Neural progenitor cell (in vitro differentiated cells): Measurements from ENCODE around the gene PORCN. TPM values are rescaled to one million over a fixed set of nuclear protein-coding genes. Genes with fewer than 3 reads are reported as not detected.
A peak's percentile ranks its signal among the peaks of the same experiment; 100 is the strongest.

Experiments used
- DNase-seq: peaks from one replicate; pipeline ENCODE4 v3.0.0-alpha.2; 2016; ENCODE audit warnings: low spot score
- H2AFZ ChIP-seq: fragments of 200-600 bp; sonication (generic); replicated peaks from 2 replicates; pipeline ENCODE4 v1.6.1; 2016; ENCODE audit warnings: antibody characterized with exemption
- H3F3A ChIP-seq: fragments of 200-600 bp; sonication (generic); 2 replicates; pipeline ENCODE4 v1.6.1; 2016; ENCODE audit warnings: antibody characterized with exemption, low read depth
- H3K27ac ChIP-seq: fragments of 200-600 bp; sonication (generic); 2 replicates; pipeline ENCODE4 v1.5.1; 2016; ENCODE audit warnings: mild to moderate bottlenecking
- H3K27me3 ChIP-seq: fragments of 200-600 bp; sonication (generic); 2 replicates; pipeline ENCODE4 v1.6.1; 2016; ENCODE audit warnings: mild to moderate bottlenecking, moderate library complexity
- H3K36me3 ChIP-seq: fragments of 200-600 bp; sonication (generic); 2 replicates; pipeline ENCODE4 v1.5.1; 2016
- H3K4me1 ChIP-seq: fragments of 200-600 bp; sonication (generic); 2 replicates; pipeline ENCODE4 v1.6.1; 2016; ENCODE audit warnings: mixed run types
- H3K4me2 ChIP-seq: fragments of 200-600 bp; sonication (generic); 2 replicates; pipeline ENCODE4 v1.6.1; 2016
- H3K4me3 ChIP-seq: fragments of 200-600 bp; sonication (generic); 2 replicates; pipeline ENCODE4 v1.5.1; 2016
- H3K79me2 ChIP-seq: fragments of 200-600 bp; sonication (generic); 2 replicates; pipeline ENCODE4 v1.6.1; 2016; ENCODE audit warnings: low read depth
- H3K9ac ChIP-seq: fragments of 200-600 bp; sonication (generic); 2 replicates; pipeline ENCODE4 v1.6.1; 2016
- H3K9me3 ChIP-seq: fragments of 200-600 bp; sonication (generic); 2 replicates; pipeline ENCODE4 v1.5.1; 2016; ENCODE audit warnings: low read depth
- H4K20me1 ChIP-seq: fragments of 200-600 bp; sonication (generic); 2 replicates; pipeline ENCODE4 v1.6.1; 2016; ENCODE audit warnings: low read depth
- H3K27ac Mint-ChIP-seq: 3 replicates; pipeline ENCODE4 v1.8.0; 2021; ENCODE audit warnings: mixed read lengths
- H3K27me3 Mint-ChIP-seq: 2 replicates; pipeline ENCODE4 v1.8.0; 2022; ENCODE audit warnings: low read depth, mild to moderate bottlenecking, inconsistent platforms, moderate library complexity, mixed read lengths; ENCODE audit not compliant: insufficient read depth
- H3K36me3 Mint-ChIP-seq: 3 replicates; pipeline ENCODE4 v1.8.0; 2021; ENCODE audit warnings: mixed read lengths
- H3K4me1 Mint-ChIP-seq: 3 replicates; pipeline ENCODE4 v1.8.0; 2021; ENCODE audit warnings: mixed read lengths
- H3K4me3 Mint-ChIP-seq: 3 replicates; pipeline ENCODE4 v1.8.0; 2021; ENCODE audit warnings: mild to moderate bottlenecking, moderate library complexity, mixed read lengths
- H3K9me3 Mint-ChIP-seq: 3 replicates; pipeline ENCODE4 v1.8.0; 2020; ENCODE audit warnings: mixed read lengths
- EZH2 ChIP-seq: fragments of 200-600 bp; sonication (generic); IDR thresholded peaks from 2 replicates; pipeline ENCODE4 v1.6.1; 2017; ENCODE audit warnings: antibody characterized with exemption, mild to moderate bottlenecking, moderate library complexity
- EZH2phosphoT487 ChIP-seq: fragments of 200-600 bp; sonication (generic); IDR thresholded peaks from 2 replicates; pipeline ENCODE4 v1.6.1; 2017; ENCODE audit warnings: antibody characterized with exemption
- total RNA-seq: library from RNA; depleted of rRNA; stranded (reverse); fragments of >200 nt; gene quantifications from 2 replicates; pipeline ENCODE4 v1.2.3, GENCODE V29; 2015; ENCODE audit warnings: low replicate concordance
- TF ChIP-seq, protein P1 (sequence below): fragments of 200-600 bp; sonication (generic); IDR thresholded peaks from 2 replicates; pipeline ENCODE4 v1.5.1; 2017; ENCODE audit warnings: antibody characterized with exemption, mild to moderate bottlenecking

The PORCN gene
- total RNA-seq, 1 donor from 2014 or later, result 10.8 TPM

DNA sequence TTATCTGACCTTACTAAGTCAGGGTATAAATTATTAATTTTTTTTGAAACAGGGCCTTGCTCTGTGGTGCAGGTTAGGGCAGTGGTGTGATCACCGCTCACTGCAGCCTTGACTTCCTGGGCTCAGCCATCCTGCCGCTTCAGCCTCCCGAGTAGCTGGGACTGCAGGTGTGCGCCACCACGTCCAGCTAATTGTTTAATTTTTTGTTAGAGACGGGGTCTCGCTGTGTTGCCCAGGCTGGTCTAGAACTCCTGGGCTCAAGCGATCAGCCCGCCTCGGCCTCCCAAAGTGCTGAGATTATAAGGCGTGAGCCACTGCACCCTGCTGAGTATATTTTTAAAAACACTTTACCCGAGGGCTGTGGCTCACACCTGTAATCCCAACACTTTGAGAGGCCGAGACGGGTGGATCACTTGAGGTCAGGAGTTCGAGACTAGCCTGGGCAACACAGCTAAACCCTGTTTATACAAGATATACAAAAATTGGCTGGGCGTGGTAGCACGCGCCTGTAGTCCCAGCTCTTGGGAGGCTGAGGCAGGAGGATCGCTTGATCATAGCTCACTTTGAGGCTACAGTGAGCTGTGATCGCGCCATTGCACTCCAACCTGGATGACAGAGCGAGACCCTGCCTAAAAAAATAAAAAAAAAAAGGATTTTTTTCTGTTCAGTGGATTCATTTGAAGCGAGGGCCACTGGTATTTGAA, 30.0 kb downstream of the PORCN start:
- Histone ChIP-seq H3K27me3 (no peaks in the 10 kb centered on the region), H3K27ac (no peak overlapping the region), H3F3A (peaks cover 3% of the 10 kb centered on the region), H3K4me2 (no peak overlapping the region), H3K9me3 (no peaks in the 10 kb centered on the region), H3K9ac (no peak overlapping the region), H4K20me1 (no peaks in the 10 kb centered on the region), H3K4me1 (no peaks in the 10 kb centered on the region), H3K4me3 (peak overlapping the region; percentile 56), H3K79me2 (peaks cover 6% of the 10 kb centered on the region), H2AFZ (no peak overlapping the region), H3K36me3 (no peaks in the 10 kb centered on the region)
- H3K36me3 Mint-ChIP-seq, result peaks cover under 1% of the 10 kb centered on the region
- peak overlapping the region; percentile 87 for H3K4me3 Mint-ChIP-seq
- H3K27me3 Mint-ChIP-seq, result peaks cover 5% of the 10 kb centered on the region
- no peak overlapping the region for H3K27ac Mint-ChIP-seq
- TF ChIP-seq EZH2 (no peak), EZH2phosphoT487 (no peak)
- TF ChIP-seq, protein P1, sequence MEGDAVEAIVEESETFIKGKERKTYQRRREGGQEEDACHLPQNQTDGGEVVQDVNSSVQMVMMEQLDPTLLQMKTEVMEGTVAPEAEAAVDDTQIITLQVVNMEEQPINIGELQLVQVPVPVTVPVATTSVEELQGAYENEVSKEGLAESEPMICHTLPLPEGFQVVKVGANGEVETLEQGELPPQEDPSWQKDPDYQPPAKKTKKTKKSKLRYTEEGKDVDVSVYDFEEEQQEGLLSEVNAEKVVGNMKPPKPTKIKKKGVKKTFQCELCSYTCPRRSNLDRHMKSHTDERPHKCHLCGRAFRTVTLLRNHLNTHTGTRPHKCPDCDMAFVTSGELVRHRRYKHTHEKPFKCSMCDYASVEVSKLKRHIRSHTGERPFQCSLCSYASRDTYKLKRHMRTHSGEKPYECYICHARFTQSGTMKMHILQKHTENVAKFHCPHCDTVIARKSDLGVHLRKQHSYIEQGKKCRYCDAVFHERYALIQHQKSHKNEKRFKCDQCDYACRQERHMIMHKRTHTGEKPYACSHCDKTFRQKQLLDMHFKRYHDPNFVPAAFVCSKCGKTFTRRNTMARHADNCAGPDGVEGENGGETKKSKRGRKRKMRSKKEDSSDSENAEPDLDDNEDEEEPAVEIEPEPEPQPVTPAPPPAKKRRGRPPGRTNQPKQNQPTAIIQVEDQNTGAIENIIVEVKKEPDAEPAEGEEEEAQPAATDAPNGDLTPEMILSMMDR, result no peak
- peaks cover 7% of the 10 kb centered on the region for H3K4me1 Mint-ChIP-seq
- peaks cover 7% of the 10 kb centered on the region for H3K9me3 Mint-ChIP-seq
- no peak for DNase-seq

DNA sequence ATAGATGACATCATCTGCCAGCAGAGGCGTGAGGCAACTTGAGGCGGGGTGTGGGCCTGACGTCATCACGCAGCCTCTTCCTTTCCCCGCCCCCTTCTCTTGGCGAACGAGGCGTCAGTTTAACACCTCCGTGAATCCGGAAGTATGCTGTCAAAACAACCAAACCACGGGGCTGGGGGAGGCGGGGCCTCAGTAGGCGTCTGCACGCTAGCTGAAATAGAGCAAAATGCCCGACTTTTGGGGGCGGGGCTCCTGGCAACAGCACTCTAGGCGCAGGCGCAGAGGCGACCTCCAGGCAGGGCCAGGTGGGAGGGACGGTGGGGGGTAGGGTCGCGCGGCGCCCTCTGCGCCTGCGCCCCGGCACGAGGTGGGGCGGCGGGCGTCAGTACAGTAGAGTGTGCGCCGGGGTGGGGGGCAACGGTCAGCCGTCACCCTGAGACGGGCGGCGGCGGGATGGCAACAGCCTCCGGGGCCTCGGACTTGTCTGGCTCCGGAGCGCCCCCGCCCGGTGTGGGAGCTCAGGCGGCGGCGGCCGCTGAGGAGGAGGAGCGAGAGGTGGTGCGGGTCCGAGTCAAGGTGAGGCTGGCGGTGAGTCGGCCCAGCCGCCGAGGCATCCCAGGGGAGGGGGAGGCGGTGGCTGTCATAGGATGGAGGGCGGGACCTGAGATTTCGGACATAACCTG, 30.7 kb downstream of the PORCN start, which contains the start of gene TBC1D25:
Gene TBC1D25 (plus strand): TSS at position 370 of the 683 bp plus-strand sequence. CDS start 84 bp downstream, at position 454.
- peak; percentile 97 for DNase-seq
- H3K27ac ChIP-seq, result no peak within 1 kb of the TSS
- H3F3A ChIP-seq, result peaks cover 3% of the 10 kb centered on the region
- H3K36me3 ChIP-seq, result no peaks in the 10 kb centered on the region
- no peak within 1 kb of the TSS for H3K9ac ChIP-seq
- TF ChIP-seq, protein P1, result peak; percentile 50
- TF ChIP-seq EZH2, result no peak
- peaks cover 6% of the 10 kb centered on the region for H3K79me2 ChIP-seq
- Mint-ChIP-seq H3K36me3 (peaks cover 2% of the 10 kb centered on the region), H3K4me3 (peak within 1 kb of the TSS; percentile 87), H3K27me3 (peaks cover 5% of the 10 kb centered on the region), H3K4me1 (peaks cover 7% of the 10 kb centered on the region), H3K27ac (no peak within 1 kb of the TSS), H3K9me3 (peaks cover 9% of the 10 kb centered on the region)
- H3K4me2 ChIP-seq, result peak within 1 kb of the TSS; percentile 66
- H3K27me3 ChIP-seq, result no peaks in the 10 kb centered on the region
- no peaks in the 10 kb centered on the region for H4K20me1 ChIP-seq
- H3K9me3 ChIP-seq, result no peaks in the 10 kb centered on the region
- peak within 1 kb of the TSS; percentile 56 for H3K4me3 ChIP-seq
- no peaks in the 10 kb centered on the region for H3K4me1 ChIP-seq
- H2AFZ ChIP-seq, result peak within 1 kb of the TSS; percentile 76

GRCh38 chrX:48540028-48540375, 31.2 kb downstream of the PORCN start:
- Histone ChIP-seq H3K79me2 (peaks cover 6% of the 10 kb centered on the region), H3K4me2 (peak overlapping the region; percentile 66), H3K4me3 (peak overlapping the region; percentile 56), H3K36me3 (no peaks in the 10 kb centered on the region), H3K4me1 (no peaks in the 10 kb centered on the region), H3F3A (peaks cover 3% of the 10 kb centered on the region), H2AFZ (peak overlapping the region; percentile 76), H3K9me3 (no peaks in the 10 kb centered on the region), H3K9ac (no peak overlapping the region), H4K20me1 (no peaks in the 10 kb centered on the region), H3K27ac (no peak overlapping the region), H3K27me3 (no peaks in the 10 kb centered on the region)
- DNase-seq, result no peak
- H3K4me3 Mint-ChIP-seq, result peak overlapping the region; percentile 87
- H3K36me3 Mint-ChIP-seq, result peaks cover 2% of the 10 kb centered on the region
- peaks cover 7% of the 10 kb centered on the region for H3K4me1 Mint-ChIP-seq
- peaks cover 5% of the 10 kb centered on the region for H3K27me3 Mint-ChIP-seq
- TF ChIP-seq EZH2phosphoT487 (no peak), EZH2 (no peak)
- TF ChIP-seq, protein P1, result no peak
- peaks cover 9% of the 10 kb centered on the region for H3K9me3 Mint-ChIP-seq
- H3K27ac Mint-ChIP-seq, result no peak overlapping the region
